Heart left ventricle (tissue), 16 donors: Measurements from ENCODE around the gene KIF5A. TPM values are rescaled to one million over a fixed set of nuclear protein-coding genes. Genes with fewer than 3 reads are reported as not detected.

Experiments
- ATAC-seq, 4 donors: fragments of 200-7000 bp; cut with Tn5 transposase; one replicate each; pipeline ENCODE4 v1.9.1; 2020 to 2022; ENCODE audit warnings: moderate library complexity in 4 of 4, mild to moderate bottlenecking in 3 of 4, moderate number of reproducible peaks in 1 of 4
- DNase-seq, 5 donors: peaks; one replicate each; pipeline ENCODE4 v3.0.0-alpha.2; 2020
- H3K27ac ChIP-seq, 12 donors: fragments of 200-600 bp; sonication (generic) in 4 of 12; one replicate each; pipeline versions ENCODE4 v1.5.0 to v1.8.0; 2016 to 2022; ENCODE audit warnings: mild to moderate bottlenecking in 2 of 12
- H3K27me3 ChIP-seq, 9 donors: fragments of 200-600 bp; sonication (generic) in 2 of 9; one replicate each; pipeline versions ENCODE4 v1.5.1 to v1.8.0; 2016 to 2022; ENCODE audit warnings: mild to moderate bottlenecking in 3 of 9
- H3K36me3 ChIP-seq, 9 donors: fragments of 200-600 bp; sonication (generic) in 2 of 9; one replicate each; pipeline versions ENCODE4 v1.5.0 to v1.8.0; 2018 to 2022; ENCODE audit warnings: mild to moderate bottlenecking in 2 of 9
- H3K4me1 ChIP-seq, 12 donors: fragments of 200-600 bp; sonication (generic) in 4 of 12; one replicate each; pipeline versions ENCODE4 v1.5.0 to v1.8.0; 2016 to 2022; ENCODE audit warnings: mild to moderate bottlenecking in 3 of 12
- H3K4me3 ChIP-seq, 12 donors: fragments of 200-600 bp; sonication (generic) in 4 of 12; one replicate each; pipeline versions ENCODE4 v1.5.0 to v1.8.0; 2017 to 2022; ENCODE audit warnings: mild to moderate bottlenecking in 9 of 12, moderate library complexity in 4 of 12
- H3K9me3 ChIP-seq, 12 donors: fragments of 200-600 bp; sonication (generic) in 4 of 12; one replicate each; pipeline versions ENCODE4 v1.5.0 to v1.8.0; 2016 to 2022; ENCODE audit warnings: mild to moderate bottlenecking in 1 of 12
- CTCF ChIP-seq, 12 donors: fragments of 200-600 bp; sonication (generic) in 4 of 12; IDR thresholded peaks; one replicate each; pipeline versions ENCODE4 v1.5.0 to v1.8.0; 2018 to 2022; ENCODE audit warnings: antibody characterized with exemption in 12 of 12, mild to moderate bottlenecking in 5 of 12
- POLR2A ChIP-seq, 2 donors: fragments of 450-650 bp; IDR thresholded peaks; one replicate each; pipeline ENCODE4 v1.6.1; 2017; ENCODE audit warnings: antibody characterized with exemption in 2 of 2, mild to moderate bottlenecking in 2 of 2, moderate library complexity in 2 of 2
- WGBS, 4 donors: extraction: QIAGEN DNeasy Blood & Tissue Kit in 2 of 4; methylation state at CpG; one replicate each; pipeline versions ENCODE4 v1.1.5 to v1.1.7; 2013 to 2018; 5-methylcytosine and 5-hydroxymethylcytosine counted together
- intact Hi-C, 10 donors: fragments of 100-400 bp; cut with DNase I; formaldehyde crosslinking; loops; one replicate each; pipeline versions ENCODE4 v1.11.1 to v1.14.2; 2022
- polyA plus RNA-seq, 2 donors: library from polyadenylated mRNA; stranded (reverse); fragments of 200-250 nt; gene quantifications; one replicate each; pipeline ENCODE4 v1.2.3, GENCODE V29; 2013
- total RNA-seq, 9 donors: library from RNA; depleted of rRNA in 2 of 9; stranded (reverse); fragments of >200 nt in 2 of 9; fragmentation: NEBNext Ultra II Directional in 3 of 9; extraction: Animal tissue kit (Norgen Biotek cat#: 25700) in 3 of 9; gene quantifications; one replicate each; pipeline versions ENCODE4 v1.1.0 to v1.2.4, GENCODE V29; 2016 to 2023
- donor health status: ischemic (EF 13 %, LVEDD 7.1; RV severe dilation, severe dysfunction).
- donor health status: healthy with polysubstance abuse.
- donor health status: DM: no; HTN: yes; CAD: no.
- donor health status: DM: no; HTN: no; CAD: no.
- donor health status: ischemic (EF 25% LVEDD 6.9; RV normal size, moderate dysfunction).
- donor health status: ischemic (EF 25% LVEDD 5.7; RV mildly dilated, moderate dysfunction).
- donor health status: healthy.
- donor health status: DM: yes; HTN: yes; CAD: no.
- donor health status: ischemic (EF 35%, LVEDD 5.7; RV mildly dilated, moderate dysfunction).
- donor health status: nonischemic (EF 11% LVEDD 7.7; RV severe dilation, severe dysfunction).
- donor health status: DM: yes; HTN: yes; CAD: no.
- donor health status: PGD.
- donor health status: ischemic (EF 29% LVEDD 5.4; RV normal size, mild dysfunction).
- donor health status: nonischemic (EF 23%, LVEDD 6.1; RV moderate dilation, normal function).

The KIF5A gene
- total and polyA plus RNA-seq, 11 donors: 0.06 to 0.31 (median 0.14) TPM; not detected in 3

GRCh38 chr12:57577981-57578758 is 28.3 kb downstream of the KIF5A start:
- WGBS, 4 donors: 84 to 87% (median 84%) methylated on average over 12 of the region's 12 CpGs
- H3K27ac ChIP-seq: no peak overlapping the region
- intact Hi-C loops: no loop called here
- H3K36me3 ChIP-seq: no peaks in the 10 kb centered on the region
- H3K4me3 ChIP-seq: no peak overlapping the region
- ATAC-seq: no peak
- H3K9me3 ChIP-seq: no peaks in the 10 kb centered on the region
- DNase-seq: no peak
- no peak for TF ChIP-seq POLR2A (IDR thresholded peaks at IDR 0.05)
- no peak for TF ChIP-seq CTCF (IDR thresholded peaks at IDR 0.05)
- H3K27me3 ChIP-seq: peaks cover 0 to 3% (median 0%) of the 10 kb centered on the region in 9 donors
- H3K4me1 ChIP-seq: peaks cover 0 to 1% (median 0%) of the 10 kb centered on the region in 12 donors

- no peak for ATAC-seq
- Histone ChIP-seq H3K27me3 (peaks cover 0 to 3% (median 0%) of the 10 kb centered on the region in 9 donors), H3K4me3 (no peak overlapping the region), H3K36me3 (no peaks in the 10 kb centered on the region), H3K9me3 (no peaks in the 10 kb centered on the region), H3K4me1 (peaks cover 0 to 7% (median 0%) of the 10 kb centered on the region in 12 donors), H3K27ac (no peak overlapping the region)
- DNase-seq: no peak
- intact Hi-C loops: no loop called here
- no peak for TF ChIP-seq POLR2A (IDR thresholded peaks at IDR 0.05)
- TF ChIP-seq CTCF (IDR thresholded peaks at IDR 0.05): no peak
- 71 to 79% (median 76%) methylated on average over 2 of the region's 2 CpGs for WGBS, 4 donors
Measured at GRCh38 chr12:57579011-57579410, 29.2 kb downstream of the KIF5A start.

DNA sequence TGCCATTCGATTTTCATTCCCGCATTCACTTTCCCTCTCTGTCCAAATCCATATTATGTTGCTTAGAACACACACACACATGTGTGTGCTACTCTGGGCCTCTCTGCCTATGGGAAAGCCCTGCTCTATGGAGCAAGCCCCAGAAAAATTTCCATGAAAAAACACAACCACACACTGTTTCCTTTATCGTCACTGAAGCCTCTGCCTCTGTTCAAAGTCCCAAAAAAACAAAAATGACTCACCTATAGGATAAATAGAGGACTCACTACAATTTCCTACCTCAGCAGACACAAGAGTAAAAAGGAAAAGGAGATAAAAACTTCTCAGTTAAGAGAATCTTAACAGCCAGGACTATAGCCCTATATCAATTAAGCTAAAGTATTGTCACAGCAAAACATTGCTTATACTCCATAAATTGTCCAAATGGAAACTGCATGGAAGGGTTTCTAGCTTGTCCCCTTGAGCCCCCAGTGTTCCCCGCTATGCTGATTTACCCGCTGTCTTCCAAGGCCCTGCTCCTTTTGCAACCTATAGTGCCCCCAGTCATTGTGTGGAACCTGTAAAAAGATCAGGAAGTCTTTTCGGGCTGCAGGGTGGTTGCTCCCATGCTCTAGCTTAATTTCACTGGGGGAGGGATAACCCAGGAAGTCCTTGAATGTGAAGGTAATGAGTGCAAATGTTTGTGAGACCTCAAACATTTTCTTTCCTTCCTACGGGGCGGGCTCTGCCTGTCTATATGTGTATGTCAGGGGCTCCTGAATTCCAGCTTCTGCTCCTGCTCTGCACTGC is 30.0 kb downstream of the KIF5A start:
- no peak overlapping the region for H3K27ac ChIP-seq
- H3K36me3 ChIP-seq: no peaks in the 10 kb centered on the region
- intact Hi-C loops: loop anchor here in 5 of 10 donors (5.0 to 10.0 kb wide), 6 partner anchors 42 to 325 kb away; partner anchors contain the start of genes AGAP2 (in 2 of the 5) and OS9 (in 2 of the 5)
- no peaks in the 10 kb centered on the region for H3K9me3 ChIP-seq
- 88 to 92% (median 90%) methylated on average over 8 of the region's 8 CpGs for WGBS, 4 donors
- ATAC-seq (no peak), DNase-seq (no peak)
- no peak overlapping the region for H3K4me3 ChIP-seq
- peaks cover 0 to 7% (median 0%) of the 10 kb centered on the region in 12 donors for H3K4me1 ChIP-seq
- TF ChIP-seq POLR2A (IDR thresholded peaks at IDR 0.05) (no peak), CTCF (IDR thresholded peaks at IDR 0.05) (no peak)
- H3K27me3 ChIP-seq: peaks cover 0 to 3% (median 0%) of the 10 kb centered on the region in 9 donors

DNA sequence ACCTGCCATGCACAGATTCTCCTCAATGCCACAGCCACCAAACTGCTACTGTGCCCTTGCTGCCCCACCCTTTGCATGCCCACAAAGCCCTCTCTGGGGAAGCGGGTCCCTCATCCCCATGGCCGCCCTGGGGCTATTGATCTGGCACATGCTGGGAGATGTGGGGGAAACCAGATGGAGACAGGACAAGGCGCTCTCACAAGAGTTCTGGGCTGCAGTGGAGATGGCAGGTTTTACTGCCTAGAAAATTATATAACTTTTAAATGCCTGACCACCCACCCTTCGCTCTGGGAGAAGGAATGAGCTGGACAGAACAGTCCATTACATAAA is 30.6 kb downstream of the KIF5A start:
- Histone ChIP-seq H3K36me3 (no peaks in the 10 kb centered on the region), H3K27me3 (peaks cover 0 to 3% (median 0%) of the 10 kb centered on the region in 9 donors), H3K4me3 (no peak overlapping the region), H3K27ac (no peak overlapping the region), H3K4me1 (peaks cover 0 to 7% (median 0%) of the 10 kb centered on the region in 12 donors), H3K9me3 (no peaks in the 10 kb centered on the region)
- intact Hi-C loops: loop anchor here in 5 of 10 donors (5.0 to 10.0 kb wide), 6 partner anchors 42 to 324 kb away; partner anchors contain the start of genes AGAP2 (in 2 of the 5) and OS9 (in 2 of the 5)
- WGBS, 4 donors: 91 to 97% (median 93%) methylated on average over 4 of the region's 4 CpGs
- no peak for TF ChIP-seq CTCF (IDR thresholded peaks at IDR 0.05)
- no peak for TF ChIP-seq POLR2A (IDR thresholded peaks at IDR 0.05)
- ATAC-seq: no peak
- no peak for DNase-seq
